GM12891 (cell line): ENCODE data around the gene MS4A2.

Experiments used
- DNase-seq: peaks from one replicate; pipeline ENCODE4 v3.0.0; 2011; ENCODE audit warnings: low spot score; ENCODE audit not compliant: insufficient read length
- FAIRE-seq: peaks from 2 replicates; lab custom pipeline; 2011; peaks lifted over from hg19 to GRCh38; lab: Jason Lieb, UNC
- PAX5 ChIP-seq: IDR thresholded peaks from 2 replicates; pipeline ENCODE4 v1.6.1; 2011; ENCODE audit warnings: low read length, moderate library complexity, mild to moderate bottlenecking; ENCODE audit not compliant: insufficient read depth, severe bottlenecking
- POLR2A ChIP-seq: IDR thresholded peaks from 2 replicates; pipeline ENCODE4 v1.6.1; 2011; ENCODE audit warnings: low read depth, low read length, control low read depth
- POLR2AphosphoS5 ChIP-seq: IDR thresholded peaks from 2 replicates; pipeline ENCODE4 v1.6.1; 2011; ENCODE audit warnings: low read depth, low read length, control low read depth
- POU2F2 ChIP-seq: IDR thresholded peaks from 2 replicates; pipeline ENCODE4 v1.6.1; 2011; ENCODE audit warnings: low read depth, mild to moderate bottlenecking, control low read depth, low read length, moderate library complexity
- SPI1 ChIP-seq: IDR thresholded peaks from 2 replicates; pipeline ENCODE4 v1.6.1; 2011; ENCODE audit warnings: low read depth, low read length, control low read depth
- TAF1 ChIP-seq: IDR thresholded peaks from 2 replicates; pipeline ENCODE4 v1.6.1; 2011; ENCODE audit warnings: low read depth, low read length, control low read depth

MS4A2 gene

GRCh38 chr11:60111793-60112192 is 23.3 kb downstream of the MS4A2 start:
- DNase-seq (no peak), FAIRE-seq (no peak)
- no peak for TF ChIP-seq POLR2AphosphoS5
- TF ChIP-seq SPI1: no peak
- no peak for TF ChIP-seq POLR2A
- TF ChIP-seq TAF1: no peak
- TF ChIP-seq PAX5: no peak
- no peak for TF ChIP-seq POU2F2

- FAIRE-seq (no peak), DNase-seq (no peak)
- TF ChIP-seq POU2F2 (no peak), SPI1 (no peak), PAX5 (no peak), POLR2A (no peak), POLR2AphosphoS5 (no peak), TAF1 (no peak)
These were observed 28.7 kb downstream of the MS4A2 start for GRCh38 chr11:60116996-60117790.

- DNase-seq (no peak), FAIRE-seq (no peak)
- TF ChIP-seq PAX5 (no peak), SPI1 (no peak), POLR2AphosphoS5 (no peak), POLR2A (no peak), TAF1 (no peak), POU2F2 (no peak)
These were observed 29.9 kb downstream of the MS4A2 start for GRCh38 chr11:60118338-60118737.

- no peak for FAIRE-seq
- TF ChIP-seq PAX5 (no peak), POLR2AphosphoS5 (no peak), POU2F2 (no peak), POLR2A (no peak), SPI1 (no peak), TAF1 (no peak)
- no peak for DNase-seq
These were observed 31.2 kb downstream of the MS4A2 start for GRCh38 chr11:60119710-60120109.

GRCh38 chr11:60121264-60121663 is 32.8 kb downstream of the MS4A2 start:
- no peak for TF ChIP-seq POU2F2
- TF ChIP-seq TAF1: no peak
- TF ChIP-seq POLR2A: no peak
- TF ChIP-seq SPI1: no peak
- TF ChIP-seq POLR2AphosphoS5: no peak
- TF ChIP-seq PAX5: no peak
- FAIRE-seq: no peak
- no peak for DNase-seq

GRCh38 chr11:60122414-60123036 is 34.1 kb downstream of the MS4A2 start:
- FAIRE-seq (no peak), DNase-seq (no peak)
- no peak for TF ChIP-seq PAX5
- TF ChIP-seq POLR2A: no peak
- no peak for TF ChIP-seq TAF1
- no peak for TF ChIP-seq SPI1
- no peak for TF ChIP-seq POLR2AphosphoS5
- no peak for TF ChIP-seq POU2F2

- DNase-seq (no peak), FAIRE-seq (no peak)
- TF ChIP-seq POLR2A (no peak), TAF1 (no peak), POLR2AphosphoS5 (no peak), POU2F2 (no peak), PAX5 (no peak)
These were observed 36.5 kb downstream of the MS4A2 start for GRCh38 chr11:60124802-60125432.

GRCh38 chr11:60125956-60126585 is 37.6 kb downstream of the MS4A2 start:
- no peak for FAIRE-seq
- TF ChIP-seq POLR2A (no peak), POLR2AphosphoS5 (no peak), POU2F2 (no peak)
- no peak for DNase-seq
